Progenitor cell of endocrine pancreas (in vitro differentiated cells): ENCODE results near the gene BMP7. TPM values are rescaled to one million over a fixed set of nuclear protein-coding genes. Genes with fewer than 3 reads are reported as not detected.
A peak's percentile ranks its signal among the peaks of the same experiment; 100 is the strongest.

ENCODE experiments used
- DNase-seq: peaks from one replicate; pipeline ENCODE4 v3.0.0; 2021; ENCODE audit warnings: low spot score; ENCODE audit not compliant: unreplicated experiment
- H3K27ac Mint-ChIP-seq: 2 replicates; pipeline ENCODE4 v1.8.0; 2021; ENCODE audit warnings: mild to moderate bottlenecking, moderate library complexity, mixed read lengths
- H3K27me3 Mint-ChIP-seq: 2 replicates; pipeline ENCODE4 v1.8.0; 2021; ENCODE audit warnings: mixed read lengths
- H3K36me3 Mint-ChIP-seq: 2 replicates; pipeline ENCODE4 v1.8.0; 2022; ENCODE audit warnings: mixed read lengths; ENCODE audit not compliant: insufficient read depth
- H3K4me1 Mint-ChIP-seq: 2 replicates; pipeline ENCODE4 v1.8.0; 2021; ENCODE audit warnings: low read depth, mixed read lengths
- H3K4me3 Mint-ChIP-seq: 2 replicates; pipeline ENCODE4 v1.8.0; 2021; ENCODE audit warnings: low read depth, mild to moderate bottlenecking, moderate library complexity, mixed read lengths
- H3K9me3 Mint-ChIP-seq: 2 replicates; pipeline ENCODE4 v1.8.0; 2021; ENCODE audit warnings: low read depth, mixed read lengths
- total RNA-seq: library from RNA; stranded (reverse); gene quantifications from 2 replicates; pipeline ENCODE4 v1.2.1, GENCODE V29; 2021
- TF ChIP-seq, protein P1 (sequence below): fragments of 200-600 bp; sonication (generic); IDR thresholded peaks from one replicate; pipeline ENCODE4 v1.5.0; 2021; ENCODE audit warnings: antibody characterized with exemption, mild to moderate bottlenecking; ENCODE audit not compliant: unreplicated experiment

Gene BMP7
- total RNA-seq, 1 donor from 2014 or later, result 35.4 TPM

DNA sequence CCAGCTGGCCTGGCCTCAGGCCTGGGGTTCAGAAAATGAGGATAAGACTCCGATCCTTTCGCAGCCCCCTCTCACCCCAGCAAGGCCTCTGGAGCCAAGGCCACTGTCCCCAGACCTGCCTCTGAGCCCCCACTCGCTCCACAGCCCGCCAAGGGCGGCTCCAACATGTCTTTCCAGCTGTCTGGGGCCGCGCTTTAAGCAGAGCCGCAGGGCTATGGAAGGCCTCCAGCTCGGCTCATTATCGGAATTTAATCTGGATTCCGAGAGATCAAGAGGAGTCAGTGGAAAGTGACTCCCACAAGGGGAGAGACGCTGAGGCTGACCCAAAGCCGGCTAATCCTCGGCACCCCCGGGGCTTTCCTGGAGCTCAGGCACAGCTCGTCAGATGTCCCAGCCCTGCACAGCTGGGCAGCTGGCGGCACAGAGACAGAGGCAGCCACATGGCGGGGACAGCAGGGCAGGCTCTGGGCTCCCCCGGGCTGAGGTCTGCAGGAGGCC is 41.8 kb downstream of the BMP7 start:
- no peak overlapping the region for H3K27ac Mint-ChIP-seq
- no peaks in the 10 kb centered on the region for H3K27me3 Mint-ChIP-seq

DNA sequence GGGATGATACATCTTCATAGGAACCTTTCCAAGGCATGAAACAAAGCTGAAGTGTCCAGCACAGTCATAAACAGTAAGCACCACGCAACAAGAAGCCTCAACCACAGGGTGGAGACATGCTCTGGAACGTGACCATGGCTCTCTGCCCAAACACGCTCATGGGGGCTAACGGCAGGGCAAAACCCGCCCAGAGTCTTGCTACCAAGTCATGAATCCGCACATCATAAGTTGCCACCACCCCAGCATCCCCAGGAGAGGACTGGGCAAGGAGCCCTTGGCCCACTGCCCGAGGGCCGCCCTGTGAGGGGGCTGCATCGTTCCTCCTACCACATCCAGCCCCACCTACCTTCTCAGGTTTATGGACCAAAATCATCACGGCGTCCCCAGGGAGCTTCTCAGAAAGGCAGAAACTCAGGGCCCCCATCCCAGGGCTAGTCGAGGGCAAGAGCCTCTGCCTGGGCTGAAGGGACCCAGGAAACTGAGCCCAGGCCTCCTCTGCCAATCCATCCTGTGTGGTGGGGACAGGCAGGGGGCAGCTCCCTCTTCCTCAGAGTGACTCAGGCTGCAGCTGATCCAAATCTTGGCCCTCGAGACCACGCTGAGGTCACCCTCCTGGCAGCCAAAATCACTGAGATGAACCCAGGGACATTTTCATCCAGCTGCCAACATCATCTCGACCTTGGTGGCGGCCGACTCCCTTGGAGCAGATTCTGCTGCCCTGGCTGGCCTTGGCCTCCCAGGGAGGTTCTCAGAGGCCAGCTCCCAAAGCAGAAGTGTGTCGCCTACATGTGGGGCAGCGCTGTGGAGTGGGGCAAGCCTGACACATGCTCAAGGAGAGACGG is 42.6 kb downstream of the BMP7 start:
- Mint-ChIP-seq H3K36me3 (peaks cover 13% of the 10 kb centered on the region), H3K27me3 (no peaks in the 10 kb centered on the region), H3K4me1 (no peaks in the 10 kb centered on the region), H3K27ac (no peak overlapping the region), H3K9me3 (no peaks in the 10 kb centered on the region), H3K4me3 (no peak overlapping the region)
- TF ChIP-seq, protein P1, sequence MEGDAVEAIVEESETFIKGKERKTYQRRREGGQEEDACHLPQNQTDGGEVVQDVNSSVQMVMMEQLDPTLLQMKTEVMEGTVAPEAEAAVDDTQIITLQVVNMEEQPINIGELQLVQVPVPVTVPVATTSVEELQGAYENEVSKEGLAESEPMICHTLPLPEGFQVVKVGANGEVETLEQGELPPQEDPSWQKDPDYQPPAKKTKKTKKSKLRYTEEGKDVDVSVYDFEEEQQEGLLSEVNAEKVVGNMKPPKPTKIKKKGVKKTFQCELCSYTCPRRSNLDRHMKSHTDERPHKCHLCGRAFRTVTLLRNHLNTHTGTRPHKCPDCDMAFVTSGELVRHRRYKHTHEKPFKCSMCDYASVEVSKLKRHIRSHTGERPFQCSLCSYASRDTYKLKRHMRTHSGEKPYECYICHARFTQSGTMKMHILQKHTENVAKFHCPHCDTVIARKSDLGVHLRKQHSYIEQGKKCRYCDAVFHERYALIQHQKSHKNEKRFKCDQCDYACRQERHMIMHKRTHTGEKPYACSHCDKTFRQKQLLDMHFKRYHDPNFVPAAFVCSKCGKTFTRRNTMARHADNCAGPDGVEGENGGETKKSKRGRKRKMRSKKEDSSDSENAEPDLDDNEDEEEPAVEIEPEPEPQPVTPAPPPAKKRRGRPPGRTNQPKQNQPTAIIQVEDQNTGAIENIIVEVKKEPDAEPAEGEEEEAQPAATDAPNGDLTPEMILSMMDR, result no peak
- DNase-seq, result no peak

More for the DNA sequence above, 41.8 kb downstream of the BMP7 start:
- peaks cover 6% of the 10 kb centered on the region for H3K4me1 Mint-ChIP-seq
- H3K9me3 Mint-ChIP-seq, result no peaks in the 10 kb centered on the region
- DNase-seq, result no peak
- H3K36me3 Mint-ChIP-seq, result peaks cover 11% of the 10 kb centered on the region
- TF ChIP-seq, protein P1, result no peak
- H3K4me3 Mint-ChIP-seq, result no peak overlapping the region

DNA sequence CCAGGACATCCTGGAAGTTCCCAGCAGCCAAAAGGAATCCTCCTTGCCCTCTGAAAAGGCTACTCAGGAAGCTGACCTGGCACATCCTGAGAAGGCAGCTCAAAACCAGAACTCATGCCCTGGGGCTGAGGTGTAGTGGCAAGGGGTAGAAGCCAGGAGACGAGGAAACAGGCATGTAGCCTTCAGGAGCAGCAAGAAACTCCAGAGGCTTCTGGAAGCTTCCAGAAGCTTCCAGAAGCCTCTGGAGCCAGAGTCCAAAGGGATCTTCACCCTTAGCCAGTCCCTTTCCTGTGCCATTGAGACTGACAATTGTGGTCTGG is 43.9 kb downstream of the BMP7 start:
- no peak overlapping the region for H3K27ac Mint-ChIP-seq
- H3K36me3 Mint-ChIP-seq, result peaks cover 10% of the 10 kb centered on the region
- H3K4me3 Mint-ChIP-seq, result no peak overlapping the region
- TF ChIP-seq, protein P1, result no peak
- no peak for DNase-seq
- H3K27me3 Mint-ChIP-seq, result no peaks in the 10 kb centered on the region
- no peaks in the 10 kb centered on the region for H3K4me1 Mint-ChIP-seq
- no peaks in the 10 kb centered on the region for H3K9me3 Mint-ChIP-seq

DNA sequence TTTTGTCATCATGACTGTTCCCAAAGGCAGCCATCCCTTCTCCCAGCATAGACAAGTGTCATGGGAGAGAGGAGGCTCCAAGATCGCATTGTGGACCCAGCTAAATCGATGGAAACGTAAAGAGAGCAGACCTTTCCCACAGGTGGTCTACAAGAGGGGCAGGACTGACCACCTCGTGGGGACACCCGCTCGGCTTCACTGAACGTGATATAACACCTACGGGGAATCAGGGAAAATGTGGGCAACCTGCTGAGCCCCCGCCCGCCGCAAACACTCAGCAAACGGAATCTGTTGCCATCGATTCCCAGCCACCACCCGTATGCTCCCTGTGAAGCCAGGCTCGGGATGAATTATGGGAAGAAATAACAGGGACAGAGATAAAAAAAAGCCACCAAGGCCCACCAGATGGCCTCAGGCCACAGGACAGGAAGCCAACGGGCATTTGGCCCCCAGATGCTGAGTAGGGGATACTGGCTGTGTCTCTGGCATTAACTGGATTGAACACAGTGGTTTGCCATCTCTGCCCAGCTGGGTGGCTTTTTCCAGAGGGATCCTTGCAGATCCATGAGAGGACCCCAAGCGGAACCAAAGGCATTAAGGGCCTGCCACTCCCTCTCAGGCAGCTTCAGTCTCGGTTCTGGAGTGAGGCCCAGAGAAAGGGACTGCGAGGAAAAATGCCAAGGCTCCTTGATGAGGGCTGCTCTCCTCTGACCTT is 44.4 kb downstream of the BMP7 start:
- Mint-ChIP-seq H3K9me3 (no peaks in the 10 kb centered on the region), H3K27ac (peak overlapping the region; percentile 59), H3K36me3 (peaks cover 11% of the 10 kb centered on the region), H3K4me3 (no peak overlapping the region), H3K27me3 (no peaks in the 10 kb centered on the region), H3K4me1 (no peaks in the 10 kb centered on the region)
- TF ChIP-seq, protein P1, result no peak
- DNase-seq, result no peak

DNA sequence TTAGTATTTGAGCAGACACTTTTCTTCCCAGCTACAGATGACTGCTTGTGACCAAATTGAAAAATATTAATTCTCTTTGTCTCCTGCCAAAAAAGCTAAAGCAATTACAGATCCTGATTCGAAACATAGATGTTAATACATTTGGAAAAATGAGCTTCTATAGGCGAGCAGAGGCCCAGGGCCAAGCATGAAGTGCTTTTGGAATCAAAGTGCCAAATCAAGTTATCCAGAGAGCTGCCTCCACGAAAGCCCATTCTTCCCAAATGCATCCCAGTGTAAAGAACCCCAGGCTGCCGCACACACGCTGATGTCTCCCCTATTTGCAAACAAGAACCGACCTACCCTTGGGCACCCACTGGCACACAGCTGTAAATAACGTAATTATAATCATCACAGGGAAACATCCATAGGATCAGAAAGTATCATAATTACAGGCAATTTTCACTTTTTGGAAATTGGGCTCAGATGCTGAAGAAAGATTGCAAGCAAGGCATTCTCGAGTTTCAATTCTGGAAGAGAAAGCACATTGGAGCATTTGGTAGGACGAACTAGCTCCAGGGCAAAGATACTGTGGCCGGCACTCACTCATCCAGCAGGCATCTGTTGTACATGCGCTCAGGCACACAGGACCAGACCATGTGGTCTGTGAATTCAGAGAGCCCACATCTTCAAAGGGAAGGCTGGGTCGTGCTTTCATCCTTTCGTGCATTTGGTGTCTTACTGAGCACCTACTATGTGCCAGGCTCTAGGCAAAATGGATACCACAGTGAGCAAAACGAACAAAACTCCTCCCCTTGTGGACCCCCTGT is 45.9 kb downstream of the BMP7 start:
- TF ChIP-seq, protein P1, result no peak
- Mint-ChIP-seq H3K4me1 (no peaks in the 10 kb centered on the region), H3K4me3 (no peak overlapping the region), H3K9me3 (no peaks in the 10 kb centered on the region), H3K27me3 (no peaks in the 10 kb centered on the region), H3K27ac (no peak overlapping the region), H3K36me3 (peaks cover 11% of the 10 kb centered on the region)
- DNase-seq, result no peak
